HAP-1 (cell line): Measurements from ENCODE around the gene ZCCHC17.
"Not testable (repeated sequence)": the region's sequence is repeated elsewhere in the genome, so short reads cannot be mapped to it uniquely, and the experiment has no call there.

Experiments used
- DNase-seq, 2 experiments: peaks; one replicate each; pipeline ENCODE4 v3.0.0-alpha.2; 2016 to 2020; ENCODE audit warnings: low spot score in 2 of 2
- H3K27me3 ChIP-seq: fragments of 250-450 bp; sonication (Bioruptor Pico); 2 replicates; pipeline ENCODE4 v1.5.1; 2020; ENCODE audit warnings: low read depth, mild to moderate bottlenecking, moderate library complexity
- H3K36me3 ChIP-seq: fragments of 250-450 bp; sonication (Bioruptor Pico); replicated peaks from 2 replicates; pipeline ENCODE4 v1.5.1; 2020; ENCODE audit warnings: mild to moderate bottlenecking
- H3K4me1 ChIP-seq: fragments of 250-450 bp; sonication (Bioruptor Pico); 2 replicates; pipeline ENCODE4 v1.5.1; 2020; ENCODE audit warnings: mild to moderate bottlenecking
- H3K4me3 ChIP-seq: fragments of 250-450 bp; sonication (Bioruptor Pico); 2 replicates; pipeline ENCODE4 v1.5.1; 2020; ENCODE audit warnings: mild to moderate bottlenecking, moderate library complexity
- H3K9me3 ChIP-seq: fragments of 250-450 bp; sonication (Bioruptor Pico); 2 replicates; pipeline ENCODE4 v1.5.1; 2020; ENCODE audit warnings: mild to moderate bottlenecking, moderate library complexity
- in situ Hi-C: fragments of 300-500 bp; cut with MboI; formaldehyde crosslinking; loops from 3 replicates; pipeline ENCODE4 v1.14.3; 2020; ENCODE audit warnings: low sequenced_read_pairs, inconsistent platforms, mixed read lengths

ZCCHC17 gene

GRCh38 chr1:31296486-31297276, at the start of gene ZCCHC17, which contains the start of gene SNRNP40:
ZCCHC17 (plus strand) TSS chr1:31297032; CDS start chr1:31310099, 13,067 bp downstream.
SNRNP40 (minus strand) TSS chr1:31296788; CDS start chr1:31296751, 37 bp downstream.
- in situ Hi-C loops: no loop called here
- DNase-seq: peak; percentile 97 to 98
- Histone ChIP-seq H3K27me3 (no peaks in the 10 kb centered on the region), H3K9me3 (no peaks in the 10 kb centered on the region; the same call in 1 of the 2 replicates), H3K4me1 (peaks cover 6% of the 10 kb centered on the region; the same call in 1 of the 2 replicates), H3K4me3 (peak within 1 kb of the TSS; percentile 99), H3K36me3 (peaks cover 38% of the 10 kb centered on the region)

- DNase-seq: no peak
- H3K4me1 ChIP-seq: no peaks in the 10 kb centered on the region
- no peak overlapping the region for H3K4me3 ChIP-seq
- in situ Hi-C loops: no loop called here
- H3K36me3 ChIP-seq: no peaks in the 10 kb centered on the region
- H3K9me3 ChIP-seq: no peaks in the 10 kb centered on the region
- no peaks in the 10 kb centered on the region for H3K27me3 ChIP-seq
These were observed 48.6 kb upstream of the ZCCHC17 start for GRCh38 chr1:31248276-31248675.

GRCh38 chr1:31249854-31250253, 47.0 kb upstream of the ZCCHC17 start:
- H3K4me3 ChIP-seq: no peak overlapping the region
- no peaks in the 10 kb centered on the region for H3K9me3 ChIP-seq
- no peaks in the 10 kb centered on the region for H3K36me3 ChIP-seq
- no peaks in the 10 kb centered on the region for H3K27me3 ChIP-seq
- no peaks in the 10 kb centered on the region for H3K4me1 ChIP-seq
- in situ Hi-C loops: no loop called here
- DNase-seq: no peak

GRCh38 chr1:31257213-31257612, 39.6 kb upstream of the ZCCHC17 start:
- no peaks in the 10 kb centered on the region for H3K4me1 ChIP-seq
- in situ Hi-C loops: no loop called here
- peaks cover 24% of the 10 kb centered on the region for H3K36me3 ChIP-seq
- no peak overlapping the region for H3K4me3 ChIP-seq
- no peaks in the 10 kb centered on the region for H3K27me3 ChIP-seq
- DNase-seq: no peak
- no peaks in the 10 kb centered on the region for H3K9me3 ChIP-seq

- Histone ChIP-seq H3K4me3 (no peak overlapping the region), H3K4me1 (no peaks in the 10 kb centered on the region), H3K36me3 (peaks cover 27% of the 10 kb centered on the region), H3K27me3 (no peaks in the 10 kb centered on the region), H3K9me3 (no peaks in the 10 kb centered on the region)
- in situ Hi-C loops: no loop called here
- no peak for DNase-seq
These were observed 38.3 kb upstream of the ZCCHC17 start for GRCh38 chr1:31258581-31258980.

GRCh38 chr1:31259746-31260145, 37.1 kb upstream of the ZCCHC17 start:
- peaks cover 39% of the 10 kb centered on the region for H3K36me3 ChIP-seq
- H3K27me3 ChIP-seq: no peaks in the 10 kb centered on the region
- no peak overlapping the region for H3K4me3 ChIP-seq
- H3K9me3 ChIP-seq: no peaks in the 10 kb centered on the region
- H3K4me1 ChIP-seq: no peaks in the 10 kb centered on the region
- in situ Hi-C loops: no loop called here
- DNase-seq: no peak

- Histone ChIP-seq H3K9me3 (no peaks in the 10 kb centered on the region), H3K27me3 (no peaks in the 10 kb centered on the region), H3K36me3 (peaks cover 59% of the 10 kb centered on the region), H3K4me3 (no peak overlapping the region), H3K4me1 (no peaks in the 10 kb centered on the region)
- in situ Hi-C loops: no loop called here
- no peak for DNase-seq
These were observed 34.9 kb upstream of the ZCCHC17 start for GRCh38 chr1:31261916-31262315.

GRCh38 chr1:31262393-31262792, 34.4 kb upstream of the ZCCHC17 start:
- H3K4me3 ChIP-seq, H3K27me3 ChIP-seq, H3K4me1 ChIP-seq, DNase-seq, H3K9me3 ChIP-seq, in situ Hi-C loops: not testable (repeated sequence)
- H3K36me3 ChIP-seq: peaks cover 64% of the 10 kb centered on the region

GRCh38 chr1:31263408-31263807, 33.4 kb upstream of the ZCCHC17 start:
- H3K4me1 ChIP-seq: no peaks in the 10 kb centered on the region
- peaks cover 68% of the 10 kb centered on the region for H3K36me3 ChIP-seq
- DNase-seq: no peak
- in situ Hi-C loops: no loop called here
- H3K9me3 ChIP-seq: no peaks in the 10 kb centered on the region
- no peaks in the 10 kb centered on the region for H3K27me3 ChIP-seq
- no peak overlapping the region for H3K4me3 ChIP-seq

- Histone ChIP-seq H3K36me3 (peaks cover 76% of the 10 kb centered on the region), H3K27me3 (no peaks in the 10 kb centered on the region), H3K9me3 (no peaks in the 10 kb centered on the region), H3K4me1 (no peaks in the 10 kb centered on the region), H3K4me3 (no peak overlapping the region)
- in situ Hi-C loops: no loop called here
- no peak for DNase-seq
These were observed 31.9 kb upstream of the ZCCHC17 start for GRCh38 chr1:31264790-31265386.

GRCh38 chr1:31266547-31266946, 30.3 kb upstream of the ZCCHC17 start:
- in situ Hi-C loops: no loop called here
- H3K9me3 ChIP-seq: no peaks in the 10 kb centered on the region

GRCh38 chr1:31272369-31272768, 24.5 kb upstream of the ZCCHC17 start:
- H3K27me3 ChIP-seq: no peaks in the 10 kb centered on the region
- no peaks in the 10 kb centered on the region for H3K9me3 ChIP-seq
- in situ Hi-C loops: no loop called here
- H3K4me3 ChIP-seq: no peak overlapping the region
- peak; percentile 14 to 73 for DNase-seq
- H3K4me1 ChIP-seq: peaks cover 10% of the 10 kb centered on the region
- H3K36me3 ChIP-seq: peaks cover 71% of the 10 kb centered on the region

More at GRCh38 chr1:31266547-31266946, 30.3 kb upstream of the ZCCHC17 start:
- Histone ChIP-seq H3K27me3 (no peaks in the 10 kb centered on the region), H3K4me1 (no peaks in the 10 kb centered on the region), H3K4me3 (no peak overlapping the region), H3K36me3 (peaks cover 80% of the 10 kb centered on the region)
- DNase-seq: no peak

- Histone ChIP-seq H3K4me1 (peaks cover 10% of the 10 kb centered on the region), H3K9me3 (no peaks in the 10 kb centered on the region), H3K27me3 (no peaks in the 10 kb centered on the region), H3K36me3 (peaks cover 73% of the 10 kb centered on the region), H3K4me3 (no peak overlapping the region)
- in situ Hi-C loops: no loop called here
- no peak for DNase-seq
These were observed 23.2 kb upstream of the ZCCHC17 start for GRCh38 chr1:31273619-31274018.

GRCh38 chr1:31282426-31282825, 14.4 kb upstream of the ZCCHC17 start:
- in situ Hi-C loops, H3K4me3 ChIP-seq, H3K4me1 ChIP-seq, DNase-seq, H3K9me3 ChIP-seq, H3K27me3 ChIP-seq: not testable (repeated sequence)
- H3K36me3 ChIP-seq: peaks cover 81% of the 10 kb centered on the region
